HK-2 (cell line): ENCODE results near the gene PPP1R14C.

ENCODE experiments used
- DNase-seq: peaks from one replicate; pipeline ENCODE4 v3.0.0-alpha.2; 2018; ENCODE audit not compliant: unreplicated experiment

The PPP1R14C gene

DNA sequence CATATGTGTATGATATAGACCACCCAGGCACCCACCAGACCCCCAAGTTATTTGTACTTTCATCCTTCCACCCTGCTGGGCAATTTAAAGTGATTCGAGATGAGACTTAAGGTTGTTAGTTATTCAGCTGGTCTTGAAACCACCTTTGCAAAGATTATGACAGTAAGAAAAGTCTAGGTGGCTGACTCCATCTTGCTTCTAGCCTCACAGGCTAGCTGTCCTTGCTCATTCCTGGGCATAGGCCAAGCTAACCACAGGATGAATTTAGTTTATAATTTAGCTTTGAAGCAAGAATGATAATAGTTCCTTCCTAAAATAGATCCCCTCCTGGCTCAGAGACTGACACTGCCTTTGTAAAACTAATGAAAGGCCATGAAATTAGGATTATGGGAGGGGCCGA is 154.0 kb downstream of the PPP1R14C start:
- DNase-seq: no peak

DNA sequence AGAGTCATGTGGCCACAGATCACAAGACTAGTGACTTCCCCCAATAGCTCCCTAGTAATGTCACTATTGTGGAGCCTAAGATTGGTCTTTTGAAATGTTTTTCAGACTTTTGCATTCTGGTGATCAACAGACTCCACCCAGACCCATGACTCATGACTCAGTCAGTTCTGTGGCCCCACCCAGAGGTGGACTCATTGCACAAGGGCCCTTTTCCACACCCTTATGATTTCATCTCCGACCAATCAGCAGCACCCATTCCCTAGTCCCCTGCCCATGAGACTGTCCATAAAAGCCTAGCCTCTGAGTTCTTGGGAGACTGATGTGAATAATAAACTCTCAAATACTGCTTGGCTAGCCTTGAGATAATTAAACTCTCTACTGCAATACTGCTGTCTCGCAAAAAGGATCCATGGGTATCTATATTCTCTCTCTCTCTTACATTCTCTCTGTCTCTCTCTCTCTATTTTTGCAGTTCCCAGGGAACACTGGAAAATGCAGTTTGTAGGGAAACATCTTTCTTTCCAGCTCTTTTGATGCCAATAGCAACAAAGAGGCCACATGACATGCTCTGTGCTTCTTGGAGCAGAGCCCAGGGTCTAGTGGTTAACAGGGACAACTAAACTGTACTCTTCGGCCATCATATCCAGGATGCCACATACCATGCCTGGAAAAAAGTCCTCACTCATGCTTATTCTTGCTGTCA is 154.6 kb downstream of the PPP1R14C start:
- peak; percentile 19 for DNase-seq

DNA sequence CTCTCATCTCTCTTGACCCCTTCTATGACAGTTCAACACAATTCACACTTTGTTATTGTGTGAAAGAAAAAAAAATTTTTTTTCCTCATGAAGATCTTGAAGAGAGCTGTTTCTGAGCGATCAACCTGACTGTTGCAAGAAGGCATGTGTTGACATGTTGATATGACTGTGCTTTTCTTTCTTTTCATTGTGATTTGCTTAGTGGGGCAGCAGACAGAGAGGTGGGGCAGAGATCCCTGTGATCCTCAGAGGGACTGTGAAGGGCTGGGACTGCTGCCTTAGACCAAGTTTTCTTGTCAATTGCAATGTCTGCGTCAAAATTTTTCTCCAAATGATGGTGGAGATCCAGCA is 155.2 kb downstream of the PPP1R14C start:
- DNase-seq: no peak

DNA sequence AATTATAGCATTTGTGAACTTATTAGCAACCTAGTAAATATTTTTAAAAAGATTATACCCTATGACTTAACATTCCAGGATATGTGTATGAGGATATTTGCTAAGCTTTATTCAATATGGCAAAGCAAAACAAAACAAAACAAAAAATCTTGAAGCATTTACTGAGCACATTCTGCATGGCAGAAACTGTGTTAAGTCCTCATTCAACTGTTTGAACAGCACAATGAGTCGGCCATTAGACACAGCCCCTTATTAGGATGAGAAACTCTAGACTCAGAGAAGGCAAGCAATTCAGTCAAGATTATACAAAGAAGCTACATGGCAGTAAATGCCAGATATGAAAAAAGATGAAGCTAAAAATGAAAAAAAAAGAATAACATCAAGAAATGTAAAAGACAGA is 155.8 kb downstream of the PPP1R14C start:
- no peak for DNase-seq
